Peyer's patch (tissue), 4 donors: ENCODE results near the gene HLA-DOA.

Experiments
- CTCF ChIP-seq, 6 experiments: fragments of 450-650 bp in 4 of 6; fragments of 200-600 bp in 2 of 6; sonication (generic) in 1 of 6; IDR thresholded peaks; one replicate each; pipeline ENCODE4 v1.5.1; 2017 to 2019; ENCODE audit warnings: antibody characterized with exemption in 6 of 6, mild to moderate bottlenecking in 3 of 6, moderate library complexity in 1 of 6
- POLR2A ChIP-seq, 2 donors: fragments of 450-650 bp; IDR thresholded peaks; one replicate each; pipeline ENCODE4 v1.5.1; 2017; ENCODE audit warnings: antibody characterized with exemption in 2 of 2, mild to moderate bottlenecking in 2 of 2, moderate library complexity in 2 of 2

- TF ChIP-seq CTCF (IDR thresholded peaks at IDR 0.05) (no peak), POLR2A (IDR thresholded peaks at IDR 0.05) (no peak)
Observed at GRCh38 chr6:33018904-33019303, 9.5 kb upstream of the HLA-DOA start.
